HEK293 (cell line): ENCODE data around the gene CCDC167.
A peak's percentile ranks its signal among the peaks of the same experiment; 100 is the strongest.

Experiments used
- CTCF ChIA-PET: fragments of 350-600 bp; formaldehyde crosslinking; extraction: SDS; loops from one replicate; lab custom pipeline; 2021; ENCODE audit warnings: antibody characterized with exemption; lab: Yijun Ruan, JAX
- POLR2A ChIA-PET: fragments of 300-600 bp; formaldehyde crosslinking; extraction: SDS; loops from one replicate; lab custom pipeline; 2020; ENCODE audit warnings: antibody characterized with exemption, inconsistent platforms; lab: Yijun Ruan, JAX
- H3K27ac ChIP-seq: fragments of 200-500 bp; sonication (Bioruptor generic); 2 replicates; pipeline ENCODE4 v1.5.1; 2014; ENCODE audit warnings: low read depth, low read length, control low read depth, inconsistent platforms; ENCODE audit errors: extremely low read depth
- H3K36me3 ChIP-seq, 2 experiments: fragments of 200-500 bp in 1 of 2; sonication (Bioruptor generic) in 1 of 2; 1 replicate in 1 of 2; 2 replicates in 1 of 2; pipeline ENCODE4 v1.5.1; 2014 to 2017; ENCODE audit warnings: inconsistent platforms in 2 of 2, low read length in 2 of 2; ENCODE audit not compliant: control insufficient read depth in 2 of 2, insufficient read depth in 1 of 2
- H3K4me1 ChIP-seq: fragments of 200-500 bp; sonication (Bioruptor generic); 2 replicates; pipeline ENCODE4 v1.5.1; 2014; ENCODE audit warnings: mild to moderate bottlenecking, low read length, inconsistent platforms; ENCODE audit not compliant: control insufficient read depth, insufficient read depth
- H3K4me3 ChIP-seq: 2 replicates; pipeline ENCODE4 v1.5.1; 2011; ENCODE audit warnings: low read depth, mild to moderate bottlenecking, control low read depth, low read length, moderate library complexity
- H3K9me3 ChIP-seq: fragments of 200-500 bp; sonication (Bioruptor generic); 2 replicates; pipeline ENCODE4 v1.5.1; 2014; ENCODE audit warnings: low read depth, low read length, inconsistent platforms; ENCODE audit not compliant: control insufficient read depth, insufficient read depth
- CTCF ChIP-seq: fragments of 450-650 bp; formaldehyde crosslinking; IDR thresholded peaks from 2 replicates; pipeline ENCODE4 v1.5.1; 2016; ENCODE audit warnings: missing biosample characterization, missing genetic modification characterization
- GLIS1 ChIP-seq: fragments of 450-650 bp; formaldehyde crosslinking; IDR thresholded peaks from 2 replicates; pipeline ENCODE4 v1.5.1; 2016; ENCODE audit warnings: missing biosample characterization, missing genetic modification characterization
- GLIS2 ChIP-seq: fragments of 450-650 bp; formaldehyde crosslinking; IDR thresholded peaks from 2 replicates; pipeline ENCODE4 v1.5.1; 2016; ENCODE audit warnings: missing biosample characterization, missing genetic modification characterization
- HOXD13 ChIP-seq: sonication (generic); formaldehyde crosslinking; IDR thresholded peaks from 2 replicates; pipeline ENCODE4 v1.8.0; 2022; ENCODE audit warnings: missing genetic modification reagents, borderline replicate concordance
- KLF7 ChIP-seq: fragments of 450-650 bp; formaldehyde crosslinking; IDR thresholded peaks from 2 replicates; pipeline ENCODE4 v1.5.1; 2016; ENCODE audit warnings: missing biosample characterization, missing genetic modification characterization, borderline replicate concordance
- PATZ1 ChIP-seq: fragments of 450-650 bp; formaldehyde crosslinking; IDR thresholded peaks from 2 replicates; pipeline ENCODE4 v1.5.1; 2016; ENCODE audit warnings: missing biosample characterization, missing genetic modification characterization
- SCRT2 ChIP-seq: fragments of 450-650 bp; formaldehyde crosslinking; IDR thresholded peaks from 2 replicates; pipeline ENCODE4 v1.5.1; 2016; ENCODE audit warnings: missing biosample characterization, missing genetic modification characterization
- ZBTB48 ChIP-seq: fragments of 450-650 bp; formaldehyde crosslinking; IDR thresholded peaks from 2 replicates; pipeline ENCODE4 v1.5.1; 2016; ENCODE audit warnings: missing biosample characterization, missing genetic modification characterization
- ZBTB8A ChIP-seq: fragments of 450-650 bp; formaldehyde crosslinking; IDR thresholded peaks from 2 replicates; pipeline ENCODE4 v1.5.1; 2016; ENCODE audit warnings: missing biosample characterization, missing genetic modification characterization
- ZEB2 ChIP-seq: fragments of 450-650 bp; formaldehyde crosslinking; IDR thresholded peaks from 2 replicates; pipeline ENCODE4 v1.5.1; 2016; ENCODE audit warnings: missing biosample characterization, missing genetic modification characterization
- ZFHX2 ChIP-seq: fragments of 450-650 bp; formaldehyde crosslinking; conservative IDR thresholded peaks from 2 replicates; pipeline ENCODE4 v1.5.1; 2016; ENCODE audit warnings: missing biosample characterization, missing genetic modification characterization
- ZIC2 ChIP-seq: fragments of 450-650 bp; formaldehyde crosslinking; IDR thresholded peaks from 2 replicates; pipeline ENCODE4 v1.5.1; 2016; ENCODE audit warnings: missing biosample characterization, missing genetic modification characterization
- ZNF18 ChIP-seq: fragments of 450-650 bp; formaldehyde crosslinking; IDR thresholded peaks from 2 replicates; pipeline ENCODE4 v1.5.1; 2016; ENCODE audit warnings: missing biosample characterization, missing genetic modification characterization
- ZNF280D ChIP-seq: fragments of 450-650 bp; formaldehyde crosslinking; IDR thresholded peaks from 2 replicates; pipeline ENCODE4 v1.5.1; 2016; ENCODE audit warnings: missing biosample characterization, missing genetic modification characterization
- ZNF335 ChIP-seq: fragments of 450-650 bp; formaldehyde crosslinking; conservative IDR thresholded peaks from 2 replicates; pipeline ENCODE4 v1.5.1; 2016; ENCODE audit warnings: missing biosample characterization, missing genetic modification characterization
- ZNF37A ChIP-seq: fragments of 450-650 bp; IDR thresholded peaks from 2 replicates; pipeline ENCODE4 v1.5.1; 2018; ENCODE audit warnings: missing biosample characterization, missing genetic modification characterization
- ZNF423 ChIP-seq: fragments of 450-650 bp; formaldehyde crosslinking; IDR thresholded peaks from 2 replicates; pipeline ENCODE4 v1.5.1; 2016; ENCODE audit warnings: missing biosample characterization, missing genetic modification characterization
- ZNF600 ChIP-seq: fragments of 450-650 bp; formaldehyde crosslinking; IDR thresholded peaks from 2 replicates; pipeline ENCODE4 v1.5.1; 2016; ENCODE audit warnings: missing biosample characterization, missing genetic modification characterization
- ZNF658 ChIP-seq: fragments of 450-650 bp; formaldehyde crosslinking; IDR thresholded peaks from 2 replicates; pipeline ENCODE4; 2016; ENCODE audit warnings: missing biosample characterization, missing genetic modification characterization
- ZXDB ChIP-seq: fragments of 450-650 bp; formaldehyde crosslinking; IDR thresholded peaks from 2 replicates; pipeline ENCODE4 v1.5.1; 2016; ENCODE audit warnings: missing biosample characterization, missing genetic modification characterization
- TF ChIP-seq, protein P1 (sequence below): fragments of 450-650 bp; formaldehyde crosslinking; IDR thresholded peaks from 2 replicates; pipeline ENCODE4 v1.5.1; 2016; ENCODE audit warnings: missing biosample characterization, missing genetic modification characterization

CCDC167 gene

GRCh38 chr6:37489697-37490336, 9.9 kb downstream of the CCDC167 start:
- Histone ChIP-seq H3K27ac (no peak overlapping the region), H3K4me3 (no peak overlapping the region), H3K4me1 (peaks cover 10% of the 10 kb centered on the region), H3K9me3 (no peaks in the 10 kb centered on the region), H3K36me3 (peaks cover 0 to 5% of the 10 kb centered on the region in 2 experiments; a peak in 1 of 3 replicates)
- TF ChIP-seq, protein P1, sequence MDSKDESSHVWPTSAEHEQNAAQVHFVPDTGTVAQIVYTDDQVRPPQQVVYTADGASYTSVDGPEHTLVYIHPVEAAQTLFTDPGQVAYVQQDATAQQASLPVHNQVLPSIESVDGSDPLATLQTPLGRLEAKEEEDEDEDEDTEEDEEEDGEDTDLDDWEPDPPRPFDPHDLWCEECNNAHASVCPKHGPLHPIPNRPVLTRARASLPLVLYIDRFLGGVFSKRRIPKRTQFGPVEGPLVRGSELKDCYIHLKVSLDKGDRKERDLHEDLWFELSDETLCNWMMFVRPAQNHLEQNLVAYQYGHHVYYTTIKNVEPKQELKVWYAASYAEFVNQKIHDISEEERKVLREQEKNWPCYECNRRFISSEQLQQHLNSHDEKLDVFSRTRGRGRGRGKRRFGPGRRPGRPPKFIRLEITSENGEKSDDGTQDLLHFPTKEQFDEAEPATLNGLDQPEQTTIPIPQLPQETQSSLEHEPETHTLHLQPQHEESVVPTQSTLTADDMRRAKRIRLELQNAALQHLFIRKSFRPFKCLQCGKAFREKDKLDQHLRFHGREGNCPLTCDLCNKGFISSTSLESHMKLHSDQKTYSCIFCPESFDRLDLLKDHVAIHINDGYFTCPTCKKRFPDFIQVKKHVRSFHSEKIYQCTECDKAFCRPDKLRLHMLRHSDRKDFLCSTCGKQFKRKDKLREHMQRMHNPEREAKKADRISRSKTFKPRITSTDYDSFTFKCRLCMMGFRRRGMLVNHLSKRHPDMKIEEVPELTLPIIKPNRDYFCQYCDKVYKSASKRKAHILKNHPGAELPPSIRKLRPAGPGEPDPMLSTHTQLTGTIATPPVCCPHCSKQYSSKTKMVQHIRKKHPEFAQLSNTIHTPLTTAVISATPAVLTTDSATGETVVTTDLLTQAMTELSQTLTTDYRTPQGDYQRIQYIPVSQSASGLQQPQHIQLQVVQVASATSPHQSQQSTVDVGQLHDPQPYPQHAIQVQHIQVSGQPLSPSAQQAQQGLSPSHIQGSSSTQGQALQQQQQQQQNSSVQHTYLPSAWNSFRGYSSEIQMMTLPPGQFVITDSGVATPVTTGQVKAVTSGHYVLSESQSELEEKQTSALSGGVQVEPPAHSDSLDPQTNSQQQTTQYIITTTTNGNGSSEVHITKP (tag by site-specific recombination): peak; percentile 82
- TF ChIP-seq ZNF335 (tag by site-specific recombination) (peak; percentile 75), ZFHX2 (tag by site-specific recombination) (peak; percentile 34; the same call in 1 of the 2 replicates), ZIC2 (tag by site-specific recombination) (peak; percentile 96), PATZ1 (tag by site-specific recombination) (0 out of 2 replicates have a peak, but pooled peaks have one; percentile 21), ZNF423 (peak; percentile 71; the same call in 1 of the 2 replicates), CTCF (peak; percentile 72), GLIS2 (tag by site-specific recombination) (peak; percentile 11; the same call in 1 of the 2 replicates), ZEB2 (tag by site-specific recombination) (0 out of 2 replicates have a peak, but pooled peaks have one; percentile 15), ZNF37A (tag by site-specific recombination) (no peak), HOXD13 (no peak), ZBTB8A (peak; percentile 64), ZNF600 (tag by site-specific recombination) (peak; percentile 68; the same call in 1 of the 2 replicates), ZNF280D (no peak), ZNF18 (peak; percentile 98), ZXDB (tag by site-specific recombination) (peak; percentile 65), KLF7 (no peak), ZNF658 (tag by site-specific recombination) (no peak), ZBTB48 (tag by site-specific recombination) (peak; percentile 52; the same call in 1 of the 2 replicates), SCRT2 (peak; percentile 49), GLIS1 (tag by site-specific recombination) (peak; percentile 95)
- POLR2A ChIA-PET: no interaction called here
- CTCF ChIA-PET: interaction anchor here (0.7 to 1.0 kb wide), 5 partner anchors 8 to 118 kb away, joined by 3 to 4 read pairs (median 3); no protein-coding TSS in a partner anchor
